HUES6 (cell line): ENCODE data around the gene DCD.

Source experiments
- H3K27ac ChIP-seq: 2 replicates; pipeline ENCODE4 v1.7.0; 2013; ENCODE audit warnings: low read depth, mild to moderate bottlenecking, low read length, inconsistent platforms
- H3K27me3 ChIP-seq: 2 replicates; pipeline ENCODE4 v1.6.1; 2013; ENCODE audit warnings: low read length; ENCODE audit not compliant: control insufficient read depth, insufficient read depth
- H3K36me3 ChIP-seq: 2 replicates; pipeline ENCODE4 v1.6.1; 2013; ENCODE audit warnings: low read length; ENCODE audit not compliant: control insufficient read depth, insufficient read depth
- H3K4me1 ChIP-seq: 2 replicates; pipeline ENCODE4 v1.6.1; 2013; ENCODE audit warnings: low read length; ENCODE audit not compliant: control insufficient read depth, insufficient read depth
- H3K4me3 ChIP-seq: 2 replicates; pipeline ENCODE4 v1.5.1; 2013; ENCODE audit warnings: low read depth, low read length
- H3K9ac ChIP-seq: one replicate; pipeline ENCODE4 v1.6.1; 2013; ENCODE audit warnings: mild to moderate bottlenecking, low read length
- H3K9me3 ChIP-seq: 2 replicates; pipeline ENCODE4 v1.6.1; 2013; ENCODE audit warnings: low read depth, low read length; ENCODE audit not compliant: control insufficient read depth, insufficient read depth

The DCD gene

DNA sequence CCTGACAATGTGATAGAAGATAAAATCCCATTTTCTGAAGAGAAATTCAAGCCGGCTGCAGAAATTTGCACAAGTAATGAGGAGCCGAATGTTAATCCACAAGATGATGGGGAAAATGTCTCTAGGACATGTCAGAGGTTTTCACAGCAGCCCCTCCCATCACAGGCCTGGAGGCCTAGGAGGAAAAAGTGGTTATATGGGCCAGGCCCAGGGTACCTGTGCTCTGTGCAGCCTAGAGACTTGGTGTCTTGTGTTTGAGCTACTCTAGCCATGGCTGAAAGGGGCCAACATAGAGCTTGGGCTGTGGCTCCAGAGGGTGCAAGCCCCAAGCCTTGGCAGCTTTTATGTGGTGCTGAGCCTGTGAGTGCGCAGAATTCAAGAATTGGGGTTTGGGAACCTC is 20.9 kb downstream of the DCD start:
- Histone ChIP-seq H3K36me3 (no peaks in the 10 kb centered on the region), H3K4me3 (no peak overlapping the region), H3K4me1 (no peaks in the 10 kb centered on the region), H3K27ac (no peak overlapping the region), H3K27me3 (no peaks in the 10 kb centered on the region; the same call in 1 of the 2 replicates), H3K9ac (no peak overlapping the region), H3K9me3 (peaks cover 30% of the 10 kb centered on the region)

DNA sequence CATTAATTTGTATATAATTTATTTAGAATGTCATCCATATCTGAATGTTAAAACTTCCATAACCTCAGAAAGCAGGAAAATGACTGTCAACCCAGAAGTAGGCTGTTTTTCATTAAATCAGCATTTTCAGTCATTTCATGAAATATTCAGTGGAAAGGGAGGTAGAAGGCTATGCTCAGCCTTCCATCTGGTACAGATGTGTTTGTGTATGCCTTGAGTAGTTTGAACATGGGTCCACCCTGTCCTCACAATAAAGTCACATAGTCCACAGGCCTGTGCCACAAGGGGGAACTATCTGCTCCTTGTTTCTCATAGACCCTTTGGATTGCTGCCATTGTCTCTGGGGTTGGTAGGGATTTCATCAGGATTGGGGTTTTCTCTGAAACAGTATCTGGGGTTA is 22.6 kb downstream of the DCD start:
- H3K36me3 ChIP-seq: no peaks in the 10 kb centered on the region
- no peaks in the 10 kb centered on the region; the same call in 1 of the 2 replicates for H3K27me3 ChIP-seq
- no peak overlapping the region for H3K9ac ChIP-seq
- H3K9me3 ChIP-seq: peaks cover 30% of the 10 kb centered on the region
- no peak overlapping the region for H3K4me3 ChIP-seq
- H3K27ac ChIP-seq: no peak overlapping the region
- H3K4me1 ChIP-seq: no peaks in the 10 kb centered on the region

DNA sequence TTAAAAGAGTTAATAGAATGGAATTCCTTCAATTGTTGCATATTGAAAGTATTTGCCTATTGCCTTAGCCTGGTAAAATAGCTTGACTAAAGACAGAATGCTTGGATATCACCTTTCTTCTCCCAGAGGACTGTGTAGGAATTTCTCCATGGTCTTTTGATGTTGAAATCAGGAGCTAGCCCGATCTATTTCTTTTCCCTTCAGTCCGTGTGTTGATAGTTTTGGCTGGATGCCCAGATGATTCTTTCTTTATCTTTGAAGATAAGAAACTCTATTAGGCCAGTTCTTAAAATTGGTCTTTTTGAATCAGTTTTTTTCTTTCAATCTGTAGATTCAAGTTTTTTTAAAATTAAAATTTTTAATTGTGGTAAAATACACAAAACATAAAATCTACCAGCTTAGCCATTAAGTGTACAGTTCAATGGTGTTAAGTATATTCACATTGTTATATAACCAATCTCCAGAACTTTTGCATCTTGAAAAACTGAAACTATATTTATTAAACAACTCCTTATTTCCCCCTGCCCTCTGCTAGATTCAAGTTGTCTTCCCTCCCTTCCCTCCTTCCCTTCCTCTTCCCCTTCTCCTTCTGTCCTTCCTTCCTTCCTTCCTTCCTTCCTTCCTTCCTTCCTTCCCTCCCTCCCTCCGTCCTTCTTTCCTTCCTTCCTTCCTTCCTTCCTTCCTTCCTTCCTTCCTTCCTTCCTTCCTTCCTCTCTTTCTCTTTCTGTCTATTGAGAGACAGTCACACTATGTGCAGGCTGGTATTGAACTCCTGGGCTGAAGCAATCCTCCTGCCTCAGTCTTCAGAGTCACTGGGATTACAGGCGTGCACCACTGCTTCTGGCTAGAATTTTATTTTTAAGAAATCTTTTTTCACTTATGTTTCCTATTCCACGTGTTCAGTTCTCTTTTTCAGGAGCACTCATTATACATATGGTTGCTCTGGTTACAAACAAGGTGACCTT is 23.6 kb downstream of the DCD start:
- Histone ChIP-seq H3K4me1 (no peaks in the 10 kb centered on the region), H3K27me3 (no peaks in the 10 kb centered on the region; the same call in 1 of the 2 replicates), H3K36me3 (no peaks in the 10 kb centered on the region), H3K9me3 (peaks cover 26% of the 10 kb centered on the region), H3K9ac (no peak overlapping the region), H3K27ac (no peak overlapping the region), H3K4me3 (no peak overlapping the region)

DNA sequence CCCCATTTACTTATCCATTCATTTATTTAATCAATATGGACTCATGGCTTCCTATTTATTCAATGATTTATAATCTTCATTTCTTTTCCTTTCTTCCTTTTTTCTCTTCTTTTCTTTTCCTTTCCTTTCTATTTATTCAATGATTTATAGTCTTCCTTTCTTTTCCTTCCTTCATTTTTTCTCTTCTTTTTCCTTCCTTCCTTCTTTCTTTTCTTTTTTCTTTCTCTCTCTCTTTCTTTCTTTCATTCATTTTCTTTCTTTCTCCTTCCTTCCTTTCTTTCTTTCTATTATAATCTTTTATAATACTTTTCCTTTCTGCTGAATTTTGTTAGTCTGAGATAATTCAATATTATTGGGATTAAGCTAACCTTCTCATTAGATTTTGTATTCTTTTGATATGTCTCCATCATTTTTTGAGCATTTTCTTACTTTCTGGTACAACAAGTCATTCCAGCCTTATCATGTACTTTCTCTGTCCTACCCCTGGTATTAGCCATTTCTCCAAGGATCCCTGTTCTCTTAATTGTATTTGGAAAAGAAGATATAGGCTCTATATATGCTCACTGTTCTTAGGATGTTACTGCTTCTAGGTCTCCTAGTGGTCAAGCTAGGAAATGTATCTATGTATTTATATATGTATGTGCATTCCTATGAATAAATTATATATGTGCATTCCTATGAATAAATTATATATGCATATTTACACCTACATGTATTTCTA is 25.5 kb downstream of the DCD start:
- Histone ChIP-seq H3K9me3 (peaks cover 10% of the 10 kb centered on the region), H3K4me3 (no peak overlapping the region), H3K27me3 (peaks cover 9% of the 10 kb centered on the region; the same call in 1 of the 2 replicates), H3K4me1 (no peaks in the 10 kb centered on the region), H3K9ac (no peak overlapping the region), H3K36me3 (no peaks in the 10 kb centered on the region), H3K27ac (no peak overlapping the region)

DNA sequence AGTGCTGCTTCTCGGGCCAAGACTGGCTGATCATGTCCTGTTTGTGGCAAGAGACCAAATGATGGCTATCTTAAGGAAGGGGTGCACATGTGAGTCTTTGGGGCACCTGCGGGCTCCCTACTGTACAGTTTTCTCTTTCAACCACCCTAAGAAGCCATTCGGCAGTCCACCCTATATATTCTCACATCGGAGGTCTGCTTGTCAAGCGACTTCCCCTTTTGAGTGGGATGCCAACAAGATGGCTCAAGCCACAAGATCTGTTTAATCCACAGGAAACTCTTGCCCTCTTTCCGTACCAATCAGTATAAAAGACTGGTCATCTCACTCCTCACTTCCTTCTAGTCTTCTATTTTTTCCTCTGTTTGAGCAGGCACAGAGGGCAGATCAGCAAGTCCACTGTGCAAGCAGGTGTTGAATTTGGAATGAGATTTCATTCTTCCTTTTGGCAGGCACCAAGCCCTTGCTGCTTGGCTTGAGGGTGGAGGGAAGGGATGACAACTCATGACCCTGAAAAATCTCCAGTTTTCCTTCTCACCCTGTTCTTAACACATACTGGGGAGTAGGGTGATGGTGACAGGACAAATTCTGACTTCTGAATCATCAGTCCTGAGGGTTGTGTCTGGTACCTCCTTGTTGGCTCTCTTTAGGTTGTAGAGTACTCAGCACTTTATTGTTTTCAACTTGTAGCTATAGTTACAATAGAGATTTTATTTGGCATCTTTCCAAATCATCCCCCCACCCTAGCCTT is 31.1 kb downstream of the DCD start:
- Histone ChIP-seq H3K9me3 (no peaks in the 10 kb centered on the region), H3K9ac (no peak overlapping the region), H3K27me3 (peaks cover 63% of the 10 kb centered on the region), H3K4me3 (no peak overlapping the region), H3K27ac (no peak overlapping the region), H3K36me3 (no peaks in the 10 kb centered on the region), H3K4me1 (no peaks in the 10 kb centered on the region)

DNA sequence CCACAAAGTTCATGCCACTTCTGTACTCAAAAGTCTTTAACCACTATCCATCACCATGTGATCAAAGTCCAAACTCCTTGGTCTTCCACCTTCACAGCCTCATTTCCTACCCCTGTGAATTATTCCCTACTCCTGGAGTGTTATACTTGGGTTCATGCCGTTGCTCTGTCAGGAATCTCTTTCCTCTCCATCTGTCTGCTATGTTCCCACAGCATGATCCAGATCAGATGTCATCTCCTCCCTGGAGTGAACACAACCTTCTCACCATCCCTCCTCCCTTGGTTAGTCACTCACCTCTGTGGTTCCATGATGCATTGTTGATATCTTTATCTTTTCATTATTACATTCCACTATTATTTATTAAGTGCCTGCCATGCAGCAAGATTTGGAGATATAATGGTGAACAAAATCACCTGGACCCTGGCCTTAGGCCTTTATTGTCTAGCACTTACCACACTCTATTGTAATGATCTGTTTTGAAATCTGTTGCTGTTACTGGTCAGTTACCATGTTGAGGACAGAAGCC is 35.9 kb downstream of the DCD start:
- Histone ChIP-seq H3K27ac (no peak overlapping the region), H3K36me3 (no peaks in the 10 kb centered on the region), H3K4me3 (no peak overlapping the region), H3K9ac (no peak overlapping the region), H3K4me1 (peaks cover 3% of the 10 kb centered on the region; the same call in 1 of the 2 replicates), H3K27me3 (peaks cover 99% of the 10 kb centered on the region), H3K9me3 (no peaks in the 10 kb centered on the region)

DNA sequence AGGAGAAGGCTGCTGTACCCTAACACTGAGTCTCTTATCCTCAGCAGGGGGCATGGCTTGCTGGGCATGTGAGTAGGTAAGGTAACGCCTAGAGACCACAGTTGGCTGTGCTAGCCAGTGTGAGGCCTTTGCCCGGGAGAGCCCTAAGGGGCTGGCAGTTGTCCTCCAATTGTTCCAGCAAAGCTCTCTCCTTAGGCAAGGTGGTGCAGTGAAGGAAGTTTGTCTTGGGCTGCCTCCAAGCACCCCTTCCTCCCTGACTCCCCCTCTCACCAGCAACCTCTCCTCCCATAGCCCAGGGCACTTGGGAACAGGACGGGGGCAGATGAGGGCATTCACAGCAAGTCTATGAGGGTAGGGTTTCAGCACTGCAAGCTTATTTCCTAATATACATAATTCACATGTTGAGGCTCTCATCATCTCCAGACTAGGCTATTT is 36.4 kb downstream of the DCD start:
- Histone ChIP-seq H3K27ac (no peak overlapping the region), H3K4me3 (no peak overlapping the region), H3K9ac (no peak overlapping the region), H3K9me3 (no peaks in the 10 kb centered on the region), H3K36me3 (no peaks in the 10 kb centered on the region), H3K27me3 (peaks cover 98% of the 10 kb centered on the region), H3K4me1 (peaks cover 3% of the 10 kb centered on the region; the same call in 1 of the 2 replicates)

DNA sequence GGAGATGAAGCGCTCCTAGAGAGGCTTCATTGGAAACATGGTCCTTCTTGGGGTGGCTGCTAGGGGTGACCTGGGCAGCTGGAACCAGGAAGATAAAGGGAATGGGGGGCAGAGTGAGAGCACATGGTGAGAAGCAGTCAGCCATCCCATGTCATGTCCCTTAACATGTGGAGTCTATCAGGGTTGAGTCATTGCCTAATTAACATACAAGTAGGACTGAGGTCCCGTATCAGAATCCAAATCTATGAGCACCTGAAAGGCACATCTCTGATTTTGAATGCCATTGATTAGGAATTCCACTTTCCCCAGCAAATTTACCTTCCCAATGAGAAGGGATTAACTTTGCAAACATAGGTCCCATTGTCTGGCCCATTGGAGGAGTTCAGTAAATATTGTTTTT is 39.4 kb downstream of the DCD start:
- H3K4me1 ChIP-seq: peaks cover 3% of the 10 kb centered on the region; the same call in 1 of the 2 replicates
- H3K27ac ChIP-seq: no peak overlapping the region
- H3K27me3 ChIP-seq: peaks cover 69% of the 10 kb centered on the region
- no peaks in the 10 kb centered on the region for H3K9me3 ChIP-seq
- no peak overlapping the region for H3K4me3 ChIP-seq
- no peaks in the 10 kb centered on the region for H3K36me3 ChIP-seq
- no peak overlapping the region for H3K9ac ChIP-seq

DNA sequence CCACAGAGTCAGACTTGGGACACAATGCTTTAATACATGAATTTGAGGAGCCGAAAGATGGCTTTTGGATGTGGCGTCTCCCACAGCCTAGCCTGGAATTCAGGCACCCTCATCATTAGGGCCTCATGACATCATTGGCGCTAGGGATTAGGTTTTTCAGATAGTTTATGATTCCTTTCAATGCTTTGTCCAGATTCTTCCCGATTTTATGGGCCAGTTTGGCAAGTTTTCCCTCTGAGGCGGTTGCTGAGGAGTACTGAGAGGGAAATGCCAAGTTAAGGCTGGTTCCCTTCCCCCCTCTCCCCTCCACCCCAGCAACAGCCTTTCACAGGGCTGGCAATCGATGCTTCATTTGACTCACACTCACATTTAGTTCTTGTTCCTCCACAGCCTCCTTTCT is 40.0 kb downstream of the DCD start:
- Histone ChIP-seq H3K27me3 (peaks cover 62% of the 10 kb centered on the region), H3K9me3 (no peaks in the 10 kb centered on the region), H3K4me3 (no peak overlapping the region), H3K4me1 (peaks cover 3% of the 10 kb centered on the region; the same call in 1 of the 2 replicates), H3K9ac (no peak overlapping the region), H3K27ac (no peak overlapping the region), H3K36me3 (no peaks in the 10 kb centered on the region)

DNA sequence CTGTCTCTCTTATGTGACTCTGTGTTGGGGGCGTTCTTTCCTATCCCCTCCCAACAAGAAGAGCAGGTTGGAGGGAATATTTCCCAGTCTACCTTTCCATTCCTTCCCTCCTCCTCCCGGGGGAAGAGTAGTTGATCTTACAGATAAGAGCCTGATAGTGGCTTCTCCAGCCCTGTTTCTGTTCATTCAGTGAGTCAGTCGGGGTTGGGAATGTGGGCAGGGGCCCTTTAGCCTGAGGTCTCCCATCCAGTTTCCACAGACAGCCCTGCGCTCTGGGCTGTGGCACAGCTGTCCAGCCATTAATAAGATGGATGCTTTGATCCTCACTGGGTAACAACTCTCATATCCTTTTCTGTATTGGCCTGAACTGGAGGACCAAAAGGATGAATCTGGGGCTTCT is 41.6 kb downstream of the DCD start:
- Histone ChIP-seq H3K36me3 (no peaks in the 10 kb centered on the region), H3K4me1 (peaks cover 3% of the 10 kb centered on the region; the same call in 1 of the 2 replicates)

More for the DNA sequence above, 41.6 kb downstream of the DCD start:
- H3K27me3 ChIP-seq: peaks cover 46% of the 10 kb centered on the region
- H3K27ac ChIP-seq: no peak overlapping the region
- H3K9me3 ChIP-seq: no peaks in the 10 kb centered on the region
- no peak overlapping the region for H3K9ac ChIP-seq
- no peak overlapping the region for H3K4me3 ChIP-seq
